Neural cell (in vitro differentiated cells): Measurements from ENCODE around the gene ADAMTS14. TPM values are rescaled to one million over a fixed set of nuclear protein-coding genes. Genes with fewer than 3 reads are reported as not detected.

Experiments used
- H2AFZ ChIP-seq: fragments of 200-600, 300-800 bp; sonication (generic), shearing (Covaris generic); 2 replicates; pipeline ENCODE4 v1.6.0; 2014; ENCODE audit warnings: low read depth, mild to moderate bottlenecking, antibody characterized with exemption, low read length, moderate library complexity
- H3F3A ChIP-seq: fragments of 200-600 bp; shearing (Covaris generic); 2 replicates; pipeline ENCODE4 v1.6.1; 2016; ENCODE audit warnings: mild to moderate bottlenecking, moderate library complexity, mixed read lengths, antibody characterized with exemption, low read length; ENCODE audit not compliant: insufficient read depth, poor library complexity, severe bottlenecking
- H3K27ac ChIP-seq: fragments of 200-600, 300-800 bp; sonication (generic), shearing (Covaris generic); 2 replicates; pipeline ENCODE4 v1.5.1; 2014; ENCODE audit warnings: mild to moderate bottlenecking, low read length, moderate library complexity
- H3K27me3 ChIP-seq: fragments of 300-800, 200-600 bp; sonication (generic), shearing (Covaris generic); 2 replicates; pipeline ENCODE4 v1.6.0; 2014; ENCODE audit warnings: mild to moderate bottlenecking, low read depth, low read length, moderate library complexity; ENCODE audit not compliant: insufficient read depth
- H3K36me3 ChIP-seq: fragments of 300-800, 200-600 bp; sonication (generic), shearing (Covaris generic); 2 replicates; pipeline ENCODE4 v1.5.1; 2014; ENCODE audit warnings: mild to moderate bottlenecking, antibody characterized with exemption, low read length, moderate library complexity; ENCODE audit not compliant: insufficient read depth
- H3K4me2 ChIP-seq: fragments of 300-800, 200-600 bp; sonication (generic), shearing (Covaris generic); 2 replicates; pipeline ENCODE4 v1.6.0; 2014; ENCODE audit warnings: mild to moderate bottlenecking, low read length
- H3K4me3 ChIP-seq: fragments of 300-800, 200-600 bp; sonication (generic), shearing (Covaris generic); 2 replicates; pipeline ENCODE4 v1.5.1; 2014; ENCODE audit warnings: mild to moderate bottlenecking, low read length, moderate library complexity
- H3K79me2 ChIP-seq: fragments of 200-600 bp; shearing (Covaris generic); replicated peaks from 2 replicates; pipeline ENCODE4 v1.6.0; 2014; ENCODE audit warnings: mild to moderate bottlenecking, low read length, moderate library complexity; ENCODE audit not compliant: insufficient read depth
- H3K9ac ChIP-seq: fragments of 300-800, 200-600 bp; sonication (generic), shearing (Covaris generic); 2 replicates; pipeline ENCODE4 v1.6.1; 2016; ENCODE audit warnings: mild to moderate bottlenecking, low read length, mixed read lengths
- H3K9me2 ChIP-seq: fragments of 200-600 bp; shearing (Covaris generic); 2 replicates; pipeline ENCODE4 v1.6.1; 2016; ENCODE audit warnings: mild to moderate bottlenecking, low read length, mixed read lengths; ENCODE audit not compliant: insufficient read depth
- H3K9me3 ChIP-seq: fragments of 200-600, 300-800 bp; sonication (generic), shearing (Covaris generic); 2 replicates; pipeline ENCODE4 v1.6.1; 2016; ENCODE audit warnings: mild to moderate bottlenecking, mixed run types, low read length, moderate library complexity, mixed read lengths
- H4K20me1 ChIP-seq: fragments of 200-600 bp; shearing (Covaris generic); 2 replicates; pipeline ENCODE4 v1.6.1; 2016; ENCODE audit warnings: mild to moderate bottlenecking, mixed run types; ENCODE audit not compliant: insufficient read depth
- EP300 ChIP-seq: fragments of 450-650 bp; conservative IDR thresholded peaks from 2 replicates; pipeline ENCODE4 v1.6.1; 2014; ENCODE audit warnings: antibody characterized with exemption, mild to moderate bottlenecking, moderate library complexity; ENCODE audit not compliant: poor library complexity, severe bottlenecking
- EZH2 ChIP-seq: fragments of 200-600, 300-800 bp; shearing (Covaris generic), sonication (generic); IDR thresholded peaks from 2 replicates; pipeline ENCODE4 v1.6.1; 2014; ENCODE audit warnings: antibody characterized with exemption, low read length, borderline replicate concordance, mild to moderate bottlenecking; ENCODE audit not compliant: insufficient read depth, poor library complexity, severe bottlenecking
- MXI1 ChIP-seq: fragments of 450-650 bp; conservative IDR thresholded peaks from 2 replicates; pipeline ENCODE4 v1.6.1; 2014; ENCODE audit warnings: antibody characterized with exemption, mild to moderate bottlenecking; ENCODE audit not compliant: poor library complexity, severe bottlenecking
- POLR2AphosphoS5 ChIP-seq: IDR thresholded peaks from 2 replicates; pipeline ENCODE4 v1.6.1; 2012
- RAD21 ChIP-seq: fragments of 450-650 bp; conservative IDR thresholded peaks from 2 replicates; pipeline ENCODE4 v1.6.1; 2014; ENCODE audit warnings: antibody characterized with exemption, mild to moderate bottlenecking, moderate library complexity
- REST ChIP-seq: IDR thresholded peaks from 2 replicates; pipeline ENCODE4 v1.6.1; 2012; ENCODE audit warnings: borderline replicate concordance
- SMC3 ChIP-seq: fragments of 450-650 bp; conservative IDR thresholded peaks from 2 replicates; pipeline ENCODE4 v1.6.1; 2014; ENCODE audit warnings: antibody characterized with exemption, mild to moderate bottlenecking, moderate library complexity; ENCODE audit not compliant: poor library complexity
- TAF1 ChIP-seq: IDR thresholded peaks from 2 replicates; pipeline ENCODE4 v1.6.1; 2012; ENCODE audit warnings: low read depth
- polyA plus RNA-seq: library from polyadenylated mRNA; depleted of rRNA; stranded (reverse); fragments of >200 nt; gene quantifications from 2 replicates; pipeline ENCODE4 v1.2.3, GENCODE V29; 2014
- TF ChIP-seq, protein P1 (sequence below): fragments of 450-650 bp; IDR thresholded peaks from 2 replicates; pipeline ENCODE4 v1.5.1; 2014; ENCODE audit warnings: antibody characterized with exemption, mild to moderate bottlenecking, moderate library complexity; ENCODE audit not compliant: poor library complexity, severe bottlenecking

Gene ADAMTS14
- polyA plus RNA-seq, 1 donor from 2014 or later, result 0.04 TPM

GRCh38 chr10:70650104-70650503, 22.2 kb upstream of the ADAMTS14 start:
- Histone ChIP-seq H3K4me3 (no peak overlapping the region), H3F3A (no peaks in the 10 kb centered on the region), H3K36me3 (no peaks in the 10 kb centered on the region), H3K27me3 (no peaks in the 10 kb centered on the region), H3K4me2 (no peak overlapping the region), H2AFZ (no peak overlapping the region), H3K9me2 (no peaks in the 10 kb centered on the region), H3K27ac (no peak overlapping the region), H3K9ac (no peak overlapping the region), H3K79me2 (no peaks in the 10 kb centered on the region), H4K20me1 (no peaks in the 10 kb centered on the region), H3K9me3 (peaks cover 4% of the 10 kb centered on the region)
- TF ChIP-seq RAD21 (no peak), REST (no peak), SMC3 (no peak), EP300 (no peak), MXI1 (no peak), POLR2AphosphoS5 (no peak), TAF1 (no peak), EZH2 (no peak)
- TF ChIP-seq, protein P1, sequence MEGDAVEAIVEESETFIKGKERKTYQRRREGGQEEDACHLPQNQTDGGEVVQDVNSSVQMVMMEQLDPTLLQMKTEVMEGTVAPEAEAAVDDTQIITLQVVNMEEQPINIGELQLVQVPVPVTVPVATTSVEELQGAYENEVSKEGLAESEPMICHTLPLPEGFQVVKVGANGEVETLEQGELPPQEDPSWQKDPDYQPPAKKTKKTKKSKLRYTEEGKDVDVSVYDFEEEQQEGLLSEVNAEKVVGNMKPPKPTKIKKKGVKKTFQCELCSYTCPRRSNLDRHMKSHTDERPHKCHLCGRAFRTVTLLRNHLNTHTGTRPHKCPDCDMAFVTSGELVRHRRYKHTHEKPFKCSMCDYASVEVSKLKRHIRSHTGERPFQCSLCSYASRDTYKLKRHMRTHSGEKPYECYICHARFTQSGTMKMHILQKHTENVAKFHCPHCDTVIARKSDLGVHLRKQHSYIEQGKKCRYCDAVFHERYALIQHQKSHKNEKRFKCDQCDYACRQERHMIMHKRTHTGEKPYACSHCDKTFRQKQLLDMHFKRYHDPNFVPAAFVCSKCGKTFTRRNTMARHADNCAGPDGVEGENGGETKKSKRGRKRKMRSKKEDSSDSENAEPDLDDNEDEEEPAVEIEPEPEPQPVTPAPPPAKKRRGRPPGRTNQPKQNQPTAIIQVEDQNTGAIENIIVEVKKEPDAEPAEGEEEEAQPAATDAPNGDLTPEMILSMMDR, result no peak

DNA sequence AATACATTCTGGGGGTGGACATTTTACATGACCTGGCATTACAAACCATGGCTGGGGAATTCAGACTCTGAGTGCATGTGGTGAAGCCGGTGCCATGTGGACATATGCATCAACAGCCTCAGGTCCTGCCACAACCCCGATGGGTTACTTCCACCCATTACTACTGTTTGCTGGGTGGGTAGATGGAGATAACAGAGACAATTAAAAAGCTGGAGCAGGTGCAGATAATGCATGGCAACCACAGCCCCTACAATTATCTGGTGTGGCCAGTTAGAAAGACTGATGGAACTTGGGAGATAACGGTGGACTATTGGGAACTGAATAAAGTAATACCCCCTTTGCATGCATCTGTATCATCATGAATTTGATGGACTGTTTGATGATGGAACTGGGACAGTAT, 21.6 kb upstream of the ADAMTS14 start:
- H3K4me2 ChIP-seq, result no peak overlapping the region
- H3F3A ChIP-seq, result no peaks in the 10 kb centered on the region
- no peak overlapping the region for H3K9ac ChIP-seq
- TF ChIP-seq TAF1 (no peak), EP300 (no peak), RAD21 (no peak), SMC3 (no peak), EZH2 (no peak), MXI1 (no peak), REST (no peak), POLR2AphosphoS5 (no peak)
- TF ChIP-seq, protein P1, result no peak
- H2AFZ ChIP-seq, result no peak overlapping the region
- no peaks in the 10 kb centered on the region for H4K20me1 ChIP-seq
- H3K27ac ChIP-seq, result no peak overlapping the region
- peaks cover 4% of the 10 kb centered on the region for H3K9me3 ChIP-seq
- H3K36me3 ChIP-seq, result no peaks in the 10 kb centered on the region
- no peaks in the 10 kb centered on the region for H3K79me2 ChIP-seq
- H3K9me2 ChIP-seq, result no peaks in the 10 kb centered on the region
- no peaks in the 10 kb centered on the region for H3K27me3 ChIP-seq
- H3K4me3 ChIP-seq, result no peak overlapping the region
